HG03175 (cell line): ENCODE measurements around the gene DNAJC5.

Experiments
- ATAC-seq: cut with Tn5 transposase; IDR thresholded peaks from one replicate; pipeline ENCODE4 v1.9.1; 2021; ENCODE audit warnings: mild to moderate bottlenecking, moderate library complexity; ENCODE audit not compliant: unreplicated experiment

DNAJC5 gene

DNA sequence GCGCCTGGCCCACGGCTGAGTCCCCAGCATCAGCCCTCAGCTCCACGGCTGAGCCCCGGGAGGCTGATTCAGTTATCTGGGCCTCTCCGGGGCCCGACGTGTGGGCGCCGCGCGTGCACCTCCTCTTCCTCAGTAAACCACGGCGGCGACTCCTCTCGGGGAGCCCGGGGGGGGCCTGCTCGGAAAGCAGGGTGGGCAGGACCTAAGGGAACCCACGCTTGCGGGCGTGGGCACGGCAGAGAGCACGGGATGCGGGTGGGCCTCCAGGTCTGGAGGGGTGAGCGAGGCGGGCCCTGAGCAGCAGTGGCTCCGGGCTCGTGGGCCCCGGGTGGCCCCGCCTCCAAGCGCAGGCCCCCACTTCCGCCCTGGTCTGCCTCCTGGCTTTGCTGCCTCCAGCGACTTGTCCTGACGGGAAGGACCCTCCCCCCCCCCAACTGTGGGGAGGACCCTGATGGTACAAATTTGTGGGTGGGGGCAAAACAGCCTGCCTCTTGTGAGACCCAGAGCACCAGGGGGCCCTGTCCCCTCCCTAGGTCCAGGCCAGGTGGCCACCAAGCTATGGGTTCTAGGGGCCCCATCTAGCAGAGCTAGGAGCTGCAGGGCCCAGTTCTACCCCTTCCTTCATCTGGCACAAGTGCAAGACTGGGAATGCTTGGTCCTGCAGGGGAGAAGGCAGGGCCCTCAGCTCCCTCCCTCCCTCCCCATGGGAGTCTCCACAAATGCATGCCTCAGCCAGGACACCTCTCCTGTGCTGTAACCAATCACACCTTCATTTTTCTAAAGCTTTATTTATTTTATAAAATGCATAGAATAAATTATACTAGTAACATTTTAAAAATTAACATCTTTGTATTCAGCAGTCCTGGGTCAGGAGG, 44.4 kb downstream of the DNAJC5 start:
- ATAC-seq: no peak

DNA sequence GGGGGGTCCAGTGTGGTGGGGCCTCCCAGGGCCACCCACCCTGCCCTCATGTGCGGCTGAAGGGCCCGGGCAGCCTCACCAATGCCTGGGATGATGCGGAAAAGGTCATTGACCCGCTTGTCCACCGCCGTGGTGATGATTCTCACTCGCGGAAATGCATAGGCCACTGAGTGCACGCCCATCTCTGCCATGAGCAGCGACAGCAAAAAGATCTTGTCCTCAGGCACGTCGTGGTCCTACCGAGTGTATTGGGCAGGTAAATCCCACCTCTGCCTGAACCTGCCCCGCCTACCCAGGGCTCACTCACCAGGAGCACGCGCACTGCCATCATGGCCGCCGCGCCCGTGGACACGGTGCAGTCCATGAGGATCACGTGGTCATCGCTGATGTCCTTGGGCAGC, 45.1 kb downstream of the DNAJC5 start:
- no peak for ATAC-seq

DNA sequence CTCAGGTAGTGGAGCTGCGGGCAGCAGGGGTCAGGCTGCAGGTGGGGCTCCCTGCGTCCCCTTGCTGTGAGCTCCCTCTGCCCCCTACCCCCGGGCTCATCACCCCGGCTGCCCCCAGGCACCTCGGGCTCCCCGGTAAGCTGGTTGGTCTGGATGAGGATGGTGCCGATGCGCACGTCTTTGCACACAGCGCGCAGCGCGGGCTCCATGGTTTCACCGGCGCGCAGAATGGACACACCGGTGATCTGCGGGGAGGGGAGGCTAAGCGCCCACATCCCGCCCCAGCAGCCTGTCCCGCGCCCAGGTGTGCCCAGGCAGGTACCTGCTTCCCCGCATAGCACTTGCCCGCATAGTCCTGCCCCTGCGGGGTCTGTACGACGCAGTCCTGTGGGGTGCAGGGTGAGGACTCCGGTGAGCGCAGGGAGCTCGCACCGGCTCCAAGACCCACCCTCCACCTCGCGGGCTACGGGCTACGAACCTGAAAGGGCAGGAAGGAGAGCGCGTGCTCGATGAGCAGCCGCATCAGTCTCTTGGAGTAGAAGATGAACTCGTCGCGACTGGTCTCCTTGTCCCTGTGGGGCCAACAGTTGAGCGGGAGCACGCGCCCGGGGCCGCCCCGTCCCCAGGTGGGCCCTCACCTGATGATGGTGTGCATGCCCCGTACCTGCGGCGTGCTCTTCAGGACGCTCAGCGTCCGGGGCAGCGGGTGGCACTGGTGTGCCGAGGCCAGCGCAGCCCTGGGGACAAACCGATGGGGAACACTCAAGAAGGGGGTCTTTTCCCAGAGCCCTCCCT, 45.7 kb downstream of the DNAJC5 start:
- no peak for ATAC-seq

DNA sequence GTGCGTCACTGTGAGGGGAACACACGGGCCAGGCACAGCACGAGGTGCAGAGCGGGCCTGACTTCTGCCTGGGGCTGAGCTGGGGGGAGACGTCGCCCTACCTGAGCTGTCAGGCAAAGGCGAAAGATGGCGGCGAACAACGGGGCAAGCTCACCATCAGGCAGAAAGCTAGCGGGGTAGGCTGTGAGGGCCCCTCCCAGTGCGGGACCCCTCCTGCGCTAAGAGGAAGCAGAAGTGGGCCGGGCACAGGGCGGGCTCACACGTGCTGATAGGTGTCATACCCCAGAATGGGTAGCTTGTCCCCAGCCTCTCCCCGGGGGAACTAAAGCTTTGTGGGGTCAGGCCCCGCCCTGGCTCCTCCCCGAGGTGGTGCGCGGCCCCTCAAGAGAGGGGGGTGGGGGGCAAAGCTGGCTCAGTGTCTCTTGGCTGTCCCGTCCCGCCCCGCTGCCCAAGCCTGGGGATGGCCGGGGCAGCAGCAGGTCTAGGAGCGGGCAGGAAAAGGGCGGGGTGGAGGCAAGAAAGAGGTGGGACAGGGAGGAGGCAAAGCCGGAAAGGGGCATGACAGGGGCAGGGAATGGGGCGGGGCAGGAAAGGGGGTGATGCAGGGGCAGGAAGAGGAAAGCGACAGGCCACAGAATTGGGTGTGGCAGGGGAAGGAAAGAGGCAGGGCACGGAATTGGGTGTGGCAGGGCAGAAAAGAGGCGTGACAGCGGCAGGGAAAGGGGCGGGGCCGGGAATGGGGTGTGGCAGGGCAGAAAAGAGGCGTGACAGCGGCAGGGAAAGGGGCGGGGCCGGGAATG, 46.6 kb downstream of the DNAJC5 start:
- ATAC-seq: no peak

DNA sequence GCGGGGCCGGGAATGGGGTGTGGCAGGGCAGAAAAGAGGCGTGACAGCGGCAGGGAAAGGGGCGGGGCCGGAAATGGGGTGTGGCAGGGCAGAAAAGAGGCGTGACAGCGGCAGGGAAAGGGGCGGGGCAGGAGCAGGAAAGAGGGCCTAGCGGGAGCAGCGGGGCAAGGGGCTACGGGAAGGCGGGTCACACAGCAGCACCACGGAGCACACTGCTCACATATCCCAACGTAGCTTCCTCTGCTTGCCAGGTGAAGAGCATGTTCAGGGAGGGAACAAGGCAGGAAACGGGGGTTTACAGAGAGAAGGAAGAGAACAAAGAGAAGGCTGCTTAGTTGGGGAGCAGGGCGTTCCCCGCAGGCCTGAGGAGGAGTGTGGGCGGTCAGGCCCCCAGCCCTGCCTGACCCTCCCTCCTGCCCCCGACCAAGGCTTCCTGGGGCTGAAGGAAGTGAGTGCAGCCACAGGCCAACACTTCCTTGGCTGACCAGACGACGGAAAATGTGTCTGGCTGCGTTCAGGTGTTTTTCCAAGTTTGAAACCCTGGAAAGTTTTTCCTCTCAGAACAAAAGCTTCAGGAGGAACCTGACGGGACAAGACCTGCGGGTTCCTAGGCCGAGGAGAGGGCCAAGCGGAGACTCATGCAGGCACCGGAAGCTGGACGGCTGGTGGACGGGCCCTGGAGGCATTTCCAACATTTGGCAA, 47.5 kb downstream of the DNAJC5 start:
- ATAC-seq: no peak

DNA sequence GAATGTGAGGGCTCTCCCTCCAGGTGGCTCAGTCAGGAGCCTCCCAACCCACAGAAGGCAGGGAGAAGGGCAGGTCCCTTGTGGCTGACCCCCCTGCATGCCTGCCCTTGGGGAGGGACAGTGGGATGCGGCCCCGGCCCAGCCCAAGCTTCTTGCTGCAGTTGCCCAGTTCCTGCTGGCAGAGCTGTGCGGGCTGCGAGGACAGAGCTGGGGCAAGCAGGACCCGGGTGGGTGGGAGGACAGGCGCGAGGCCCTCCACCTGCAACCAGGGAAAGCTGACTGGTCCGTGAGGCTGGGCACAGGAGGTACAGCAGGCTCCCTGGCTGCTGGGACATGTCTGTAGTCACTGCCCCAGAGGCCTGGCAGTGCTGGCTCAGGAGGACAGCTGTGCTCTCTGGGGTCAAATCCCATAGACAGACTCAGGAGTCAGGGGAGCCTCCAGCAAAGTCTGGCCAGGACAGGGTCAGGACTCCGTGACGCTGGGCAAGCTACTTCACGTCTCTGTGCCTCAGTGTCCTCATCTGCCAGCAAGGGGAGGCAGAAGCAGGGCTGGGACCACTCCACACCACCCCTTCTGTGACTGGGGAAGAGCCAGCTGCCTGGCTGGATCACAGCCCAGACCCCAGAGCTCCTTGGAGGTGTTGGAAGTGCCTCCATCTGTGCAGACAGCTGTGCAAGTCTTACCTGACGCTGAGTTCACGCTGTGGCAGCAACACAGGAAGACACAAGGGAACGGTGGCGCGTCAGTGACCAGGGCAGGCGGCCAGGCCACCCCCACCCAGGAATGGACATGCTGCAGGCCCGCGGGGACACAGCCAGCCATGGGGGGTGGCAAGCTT, 48.3 kb downstream of the DNAJC5 start:
- no peak for ATAC-seq

DNA sequence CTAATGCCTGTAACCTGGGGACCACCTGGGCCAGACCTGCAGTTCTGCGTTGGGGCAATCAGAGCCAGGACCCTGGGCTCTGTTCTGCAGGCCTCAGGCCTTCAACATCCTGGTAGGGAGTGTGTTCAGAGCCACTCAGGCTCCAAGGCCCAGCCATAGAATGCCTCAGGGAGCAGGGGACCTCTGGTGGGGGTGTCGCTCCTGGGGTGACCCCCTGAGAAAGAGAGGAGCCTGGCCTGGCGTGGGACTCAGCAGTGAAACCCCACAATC, 48.8 kb downstream of the DNAJC5 start:
- ATAC-seq: no peak

DNA sequence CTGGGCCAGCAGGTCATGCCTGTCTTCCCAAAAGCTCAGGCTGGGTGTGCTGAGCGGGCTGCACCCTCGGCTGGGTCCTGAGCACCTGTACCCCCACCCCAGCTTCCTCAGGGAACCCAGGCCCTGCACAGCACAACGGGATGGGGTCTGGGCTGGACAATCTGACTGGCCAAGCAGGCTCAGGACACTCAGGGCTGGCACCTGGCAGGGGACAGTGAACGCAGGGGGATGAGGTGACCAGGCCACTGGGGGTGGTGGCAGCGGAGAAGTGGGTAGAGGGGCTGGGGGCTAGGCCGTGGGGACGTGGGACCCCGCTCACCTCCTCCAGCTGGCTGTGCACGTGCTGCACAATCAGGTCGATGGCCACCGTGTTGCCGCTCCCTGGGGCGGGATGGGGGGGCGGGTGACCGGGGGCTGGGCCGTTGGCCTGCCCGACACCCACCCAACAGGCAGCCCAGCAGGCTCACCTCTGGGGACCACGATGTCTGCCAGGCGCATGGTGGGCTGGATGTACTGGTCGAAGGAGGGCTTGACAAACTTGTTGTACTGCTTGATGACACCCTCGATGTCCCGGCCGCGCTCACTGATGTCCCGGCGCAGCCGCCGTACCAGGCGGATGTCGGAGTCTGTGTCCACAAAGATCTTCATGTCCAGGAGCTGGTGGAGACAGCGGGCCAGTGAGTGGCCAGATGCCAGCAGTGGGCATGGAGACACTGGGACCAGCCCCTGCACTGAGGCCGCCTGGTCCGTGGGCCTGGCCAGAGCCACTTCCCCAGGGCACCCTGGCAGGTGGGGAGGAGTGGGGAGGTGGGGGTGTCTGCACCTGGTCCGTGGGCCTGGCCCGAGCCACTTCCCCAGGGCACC, 49.4 kb downstream of the DNAJC5 start:
- no peak for ATAC-seq

DNA sequence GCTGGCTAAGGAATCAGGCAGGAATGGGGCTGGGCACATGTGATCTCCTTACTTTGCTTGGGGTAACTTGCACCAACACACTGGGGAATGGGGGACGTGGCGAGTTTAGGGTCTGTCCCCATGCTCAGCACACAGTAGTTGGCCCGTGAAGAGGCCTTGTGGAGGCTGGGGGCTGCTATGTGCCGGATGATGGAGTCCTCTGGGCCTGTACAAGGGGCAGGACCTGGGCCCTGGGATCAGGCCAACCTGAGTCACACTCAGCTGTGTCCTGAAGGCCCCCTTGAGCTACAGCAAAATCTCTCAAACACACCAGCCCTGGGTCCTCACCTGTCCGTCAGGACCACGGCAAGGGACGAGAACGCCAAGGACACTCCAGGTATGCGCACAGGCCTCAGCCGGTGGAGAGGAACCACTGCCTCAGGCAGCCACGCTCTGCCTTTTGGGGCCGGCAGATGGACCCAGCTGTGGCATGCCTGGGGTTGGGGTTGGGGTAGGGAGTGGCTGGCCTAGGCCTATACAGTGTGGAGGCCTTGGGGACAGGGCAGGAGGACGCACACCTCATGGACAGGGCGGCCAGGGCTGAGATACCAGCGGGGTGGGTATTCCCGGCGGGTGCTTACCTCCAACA, 50.2 kb downstream of the DNAJC5 start:
- no peak for ATAC-seq

DNA sequence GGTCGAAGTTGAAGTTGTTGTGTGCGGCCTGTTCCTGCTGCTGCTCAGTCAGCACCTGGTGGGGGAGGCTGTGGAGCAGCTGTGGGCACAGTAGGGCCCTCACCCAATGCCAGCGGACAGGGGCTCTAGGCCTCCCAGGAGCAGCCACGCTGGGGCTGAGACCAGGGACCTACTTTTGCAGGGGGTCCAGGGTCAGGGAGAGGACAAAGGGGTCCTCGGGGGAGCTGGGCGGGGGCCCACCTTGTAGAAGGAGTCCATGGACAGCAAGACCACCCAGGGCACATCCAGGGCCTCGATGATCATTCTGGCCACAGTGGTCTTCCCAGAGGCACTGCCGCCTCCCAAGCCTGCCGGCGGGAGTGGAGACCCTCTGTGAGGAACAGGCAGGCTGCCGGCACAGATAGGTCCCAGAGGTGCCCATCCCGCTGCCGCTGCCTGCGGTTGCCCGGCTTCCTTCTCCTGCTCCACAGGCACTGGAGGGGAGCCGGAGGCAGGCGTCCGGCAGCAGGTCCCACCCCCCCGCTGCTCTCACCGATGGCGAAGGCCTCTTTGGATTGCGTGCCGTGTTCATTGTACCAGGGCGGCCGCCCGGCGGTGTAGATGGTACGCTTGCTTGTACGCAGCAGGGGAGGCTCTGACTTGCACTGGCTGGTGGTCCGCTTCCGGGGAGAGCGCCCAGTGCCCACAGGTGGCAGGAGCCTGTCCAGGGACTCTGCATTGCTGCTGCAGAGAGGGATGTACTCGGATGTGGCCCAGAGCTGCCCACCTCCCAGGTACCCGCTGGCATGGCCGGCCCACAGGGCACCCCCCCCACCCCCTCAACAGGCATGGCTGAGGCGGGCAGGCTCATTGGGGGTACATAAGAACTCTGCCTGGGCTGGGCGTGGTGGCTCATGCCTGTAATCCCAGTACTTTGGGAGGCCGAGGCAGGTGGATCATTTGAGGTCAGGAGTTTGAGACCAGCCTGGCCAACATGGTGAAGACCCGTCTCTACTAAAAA, 51.3 kb downstream of the DNAJC5 start:
- no peak for ATAC-seq

DNA sequence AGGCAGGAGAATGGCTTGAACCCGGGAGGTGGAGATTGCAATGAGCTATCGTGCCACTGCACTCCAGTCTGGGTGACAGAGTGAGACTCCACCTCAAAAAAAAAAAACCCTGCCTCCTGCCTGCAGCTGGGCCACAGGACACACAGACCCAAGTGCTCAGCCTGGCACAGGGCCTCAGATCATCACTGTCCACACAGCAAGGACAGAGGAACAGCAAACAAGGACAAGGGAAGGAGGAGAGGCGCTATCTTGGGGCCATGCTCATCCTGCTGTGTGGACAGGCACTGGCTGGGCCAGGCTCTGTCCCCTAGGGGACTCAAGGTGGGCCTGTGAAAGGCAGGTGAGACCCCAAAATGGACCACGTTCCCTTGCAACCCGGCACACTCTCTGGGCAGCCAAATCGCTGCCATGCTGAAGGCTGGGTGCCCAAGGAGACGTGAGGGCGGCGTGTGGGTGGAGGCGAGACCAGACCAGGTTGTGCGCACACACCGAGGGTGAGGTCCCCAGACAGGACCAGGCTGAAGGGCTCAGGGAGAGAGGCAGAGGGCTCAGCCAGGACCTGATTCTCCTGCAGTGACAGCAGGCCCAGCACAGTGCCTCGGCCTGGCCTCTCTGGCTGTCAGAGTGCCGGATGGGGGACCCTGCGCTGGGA, 52.2 kb downstream of the DNAJC5 start:
- no peak for ATAC-seq

DNA sequence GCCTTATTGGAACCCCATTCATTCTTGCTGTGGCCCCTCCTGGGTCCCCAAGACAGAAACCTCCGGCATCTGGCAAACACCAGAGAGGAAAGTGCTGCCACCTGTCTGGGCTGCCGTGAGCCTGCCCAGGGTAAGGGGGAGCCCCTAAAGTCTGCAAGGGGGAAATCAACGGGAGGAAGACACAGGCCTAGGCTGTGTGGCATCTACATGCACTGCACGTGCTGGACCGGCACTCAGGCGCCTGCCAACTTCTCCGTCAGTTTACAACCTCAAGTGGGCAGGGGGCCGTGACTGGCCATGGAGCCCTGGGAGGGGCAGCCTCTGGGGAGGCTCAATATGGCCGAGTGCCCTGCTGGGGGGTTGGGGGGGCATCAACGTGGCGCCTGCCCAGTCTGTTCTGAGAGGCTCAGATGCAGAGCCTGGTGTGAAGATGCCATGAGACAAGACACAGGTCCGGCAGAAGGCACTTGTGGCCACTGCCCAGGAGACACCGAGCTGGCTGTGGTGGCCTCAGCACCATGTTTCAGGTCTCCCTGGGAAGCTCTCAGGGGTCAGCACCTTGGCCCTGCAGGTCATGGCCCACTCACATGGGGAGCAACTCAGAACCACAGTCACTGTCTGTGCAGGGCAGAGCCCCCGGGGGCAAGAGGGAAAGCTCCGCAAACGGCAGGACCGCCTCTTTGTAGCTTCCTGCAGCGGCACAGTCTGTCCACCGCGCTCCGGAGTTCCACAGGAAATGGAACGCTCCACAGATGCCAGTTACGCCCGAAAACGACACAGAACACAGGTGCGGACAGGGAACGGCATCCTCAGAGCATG, 52.9 kb downstream of the DNAJC5 start:
- ATAC-seq: no peak

DNA sequence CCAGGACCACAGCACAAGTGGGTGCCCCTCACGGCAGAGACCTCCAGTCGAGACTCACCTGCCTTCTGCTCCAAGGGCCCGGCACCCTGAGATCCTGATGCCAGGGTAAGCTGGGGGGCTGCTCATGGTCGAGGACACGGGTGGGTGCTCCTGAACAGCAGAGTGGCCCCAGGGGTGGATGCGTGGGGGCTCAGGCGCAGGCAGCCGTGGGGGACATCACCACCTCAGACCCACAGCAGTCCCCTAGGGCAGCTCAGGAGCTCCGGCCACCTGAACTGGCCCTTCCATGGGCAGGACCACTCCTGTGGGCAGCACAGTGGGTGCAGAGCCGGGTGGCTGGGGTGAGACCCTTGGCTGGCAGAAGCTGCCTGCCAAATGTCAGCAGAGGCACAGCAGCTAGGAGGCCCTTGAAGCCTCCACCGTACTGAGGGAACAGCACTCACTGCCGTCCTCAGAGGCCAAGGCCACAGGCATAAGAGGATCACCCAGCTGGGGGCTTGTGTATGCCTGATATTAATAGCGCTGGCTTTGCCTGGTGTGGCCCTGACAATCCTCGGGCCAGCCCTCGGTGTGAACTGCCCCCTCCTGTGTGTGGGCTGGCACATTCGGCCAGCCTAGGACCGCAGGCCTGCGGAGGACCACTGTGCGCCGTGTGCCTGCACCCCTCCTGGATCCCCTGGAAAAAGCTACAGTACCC, 55.9 kb downstream of the DNAJC5 start:
- no peak for ATAC-seq

DNA sequence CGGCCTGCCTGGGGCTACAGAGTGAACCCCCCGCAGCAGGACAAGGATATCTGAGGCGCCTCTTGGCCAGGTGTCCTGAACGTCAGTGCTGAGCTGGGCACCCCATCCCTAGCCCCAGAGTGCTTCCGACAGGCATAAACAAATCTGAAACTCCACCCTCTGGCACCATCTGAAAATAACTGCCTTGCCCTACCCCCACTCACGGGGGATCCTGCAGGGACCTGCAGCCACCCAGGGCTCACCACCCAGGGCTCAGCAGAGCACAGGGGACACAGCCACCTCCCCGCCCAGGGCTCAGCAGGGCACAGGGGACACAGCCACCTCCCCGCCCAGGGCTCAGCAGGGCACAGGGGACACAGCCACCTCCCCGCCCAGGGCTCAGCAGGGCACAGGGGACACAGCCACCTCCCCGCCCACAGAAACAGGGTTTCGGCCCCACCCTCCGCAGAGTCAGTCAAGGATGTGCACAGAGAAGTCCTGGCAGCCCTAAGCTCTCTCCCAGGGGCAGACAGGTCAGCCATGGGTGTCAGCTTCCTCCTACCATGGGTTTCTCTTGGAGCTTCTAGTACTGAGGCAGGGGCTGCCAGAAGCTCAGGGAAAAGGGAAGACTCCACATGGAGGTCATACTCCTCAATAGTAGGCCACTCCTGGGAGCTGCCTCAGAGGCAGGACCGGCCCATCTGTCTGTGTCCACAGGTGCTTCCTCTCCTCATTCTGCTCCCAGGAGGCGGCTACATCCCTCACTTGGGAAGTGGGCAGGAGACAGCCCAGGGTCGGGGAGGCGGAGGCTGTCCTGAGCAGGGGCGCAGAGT, 56.7 kb downstream of the DNAJC5 start:
- no peak for ATAC-seq

DNA sequence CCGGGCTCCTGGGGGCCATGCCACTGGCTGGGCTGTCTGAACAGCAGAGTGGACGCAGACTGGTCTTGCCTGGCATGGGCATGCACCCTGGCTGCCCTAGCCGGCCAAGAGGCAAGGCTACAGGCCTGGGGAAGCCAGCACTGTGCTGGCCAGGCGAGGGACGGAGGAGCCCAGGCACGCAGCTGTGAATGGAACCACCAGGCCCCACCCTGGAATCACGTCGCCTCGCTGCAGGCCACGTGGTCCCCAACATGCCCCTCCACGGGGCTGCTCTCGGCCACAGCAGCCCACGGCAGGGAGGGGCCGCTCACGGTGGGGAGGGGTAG, 57.2 kb downstream of the DNAJC5 start:
- no peak for ATAC-seq
